ENCODE measurements around the gene CFAP97D1. TPM values are rescaled to one million over a fixed set of nuclear protein-coding genes. Genes with fewer than 3 reads are reported as not detected.
"Not testable (repeated sequence)": the region's sequence is repeated elsewhere in the genome, so short reads cannot be mapped to it uniquely, and the experiment has no call there.

CFAP97D1 gene
- total RNA-seq, 1 experiment from 2014 or later, result not detected

DNA sequence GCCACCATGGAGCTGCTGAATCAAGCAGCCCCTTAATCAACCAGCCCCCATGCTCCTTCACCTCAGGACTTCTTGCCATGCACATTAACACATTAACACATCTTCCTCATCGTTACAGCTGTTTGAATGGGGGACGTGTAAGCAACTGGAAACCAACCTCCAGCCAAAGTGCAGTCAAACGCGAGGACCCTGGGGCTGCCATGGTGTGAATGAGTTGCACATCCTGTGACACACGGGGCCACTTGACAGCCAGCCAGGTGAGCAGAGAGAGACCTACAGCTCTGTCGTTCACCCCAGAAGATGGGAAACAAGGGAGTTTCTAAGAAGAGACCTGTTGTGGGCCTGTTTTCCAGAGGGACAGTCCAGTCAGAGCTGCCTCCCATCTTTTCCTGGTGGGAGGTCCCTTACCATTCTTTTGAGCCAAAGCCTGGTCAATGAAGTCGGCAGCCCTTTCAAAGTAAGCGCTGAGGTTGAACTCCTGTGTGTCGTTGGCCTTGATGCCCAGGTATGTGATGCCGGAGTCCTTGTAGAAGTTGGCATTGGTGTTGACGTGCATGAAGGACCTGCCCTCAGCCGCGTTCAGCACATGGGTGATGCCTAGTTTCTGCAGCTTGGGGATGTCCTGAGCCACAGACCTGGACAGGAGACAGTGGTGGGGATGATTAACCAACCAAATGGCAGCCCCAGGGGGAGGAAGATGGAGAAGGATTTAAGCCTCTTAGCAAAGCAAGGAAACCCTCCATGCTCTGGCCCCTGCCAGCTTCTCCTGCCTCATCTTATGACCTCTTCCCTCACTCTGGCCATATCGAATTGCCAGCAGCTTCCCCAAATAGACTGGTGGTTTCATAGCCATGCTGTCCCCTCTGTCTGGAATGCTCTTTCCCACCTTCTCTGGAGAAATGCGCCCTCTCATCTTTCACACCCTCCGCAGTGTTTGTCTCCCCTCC lies 5.7 kb upstream of the CFAP97D1 start:
- DNase-seq, result no peak
- Histone ChIP-seq H3K36me3 (peaks cover 24% of the 10 kb centered on the region), H3K9me3 (replicated peaks) (no peaks in the 10 kb centered on the region), H3K4me3 (no peak overlapping the region), H3K4me1 (0 out of 2 replicates have a peak, but pooled peaks cover 4% of the 10 kb centered on the region), H3K27me3 (no peaks in the 10 kb centered on the region), H3K27ac (no peak overlapping the region)

GRCh38 chr17:43778337-43779144 lies 1.7 kb upstream of the CFAP97D1 start, which contains the start of gene DUSP3:
TSS of gene DUSP3 (minus strand) at chr17:43778977. CDS start at chr17:43778924, 53 bp downstream.
- Histone ChIP-seq H3K27me3 (no peaks in the 10 kb centered on the region), H3K36me3 (peaks cover 8% of the 10 kb centered on the region), H3K9me3 (replicated peaks) (peaks cover 1% of the 10 kb centered on the region; the same call in 1 of the 2 replicates), H3K4me1 (0 out of 2 replicates have a peak, but pooled peaks cover 5% of the 10 kb centered on the region), H3K27ac (peak within 1 kb of the TSS; percentile 89), H3K4me3 (peak within 1 kb of the TSS; percentile 93)
- peak; percentile 90 to 94 for DNase-seq

DNA sequence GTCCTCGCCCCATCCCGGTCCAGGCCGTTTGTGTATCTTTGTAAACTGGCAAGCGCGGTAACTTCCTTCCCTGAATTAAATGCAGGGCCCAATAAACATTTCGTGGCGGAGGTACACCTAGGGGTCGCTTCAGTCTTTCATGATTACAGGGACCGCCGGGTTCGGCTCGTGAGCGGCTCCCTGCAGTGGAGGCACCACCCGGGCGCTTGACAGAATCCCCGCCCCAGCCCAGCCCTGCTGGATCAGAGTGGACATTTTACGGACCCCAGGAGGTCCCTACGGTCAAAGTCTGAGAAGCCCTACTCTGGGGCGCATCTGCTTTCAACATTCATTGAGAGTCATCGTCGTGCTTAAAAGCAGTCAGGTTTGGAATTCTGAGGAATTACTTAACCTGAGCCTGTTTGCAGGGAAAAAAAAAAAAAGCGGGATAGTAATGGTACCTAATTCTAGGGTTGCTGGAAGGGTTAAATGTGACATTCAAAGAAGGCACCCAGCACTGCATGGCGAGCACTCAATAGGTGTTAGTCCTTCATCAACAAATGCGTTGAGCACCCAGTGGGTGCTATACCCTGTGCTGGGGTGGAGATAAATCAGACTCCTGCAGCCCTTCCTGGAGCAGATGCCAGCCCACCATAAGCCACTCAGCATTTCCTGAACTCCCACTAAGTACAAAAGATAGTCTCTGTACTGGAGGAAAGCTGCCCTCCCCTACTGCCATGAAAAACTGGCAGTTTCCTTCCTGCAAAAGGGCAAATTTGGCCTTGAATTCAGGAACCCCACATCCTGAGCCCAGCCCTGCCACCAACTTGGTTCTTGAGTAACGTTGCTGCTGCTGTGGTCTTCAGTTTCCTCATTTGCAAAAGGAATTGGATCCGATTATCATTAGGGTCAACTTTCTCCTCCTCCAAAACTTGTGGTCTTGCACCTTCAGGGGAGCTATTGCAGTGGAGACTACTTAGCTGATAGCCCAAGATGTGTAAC lies 800 bp upstream of the CFAP97D1 start:
- no peaks in the 10 kb centered on the region for H3K27me3 ChIP-seq
- peaks cover 8% of the 10 kb centered on the region; the same call in 1 of the 2 replicates for H3K9me3 ChIP-seq (replicated peaks)
- peak; percentile 27 to 55 for DNase-seq
- peaks cover 5% of the 10 kb centered on the region for H3K36me3 ChIP-seq
- 0 out of 2 replicates have a peak, but pooled peaks cover 5% of the 10 kb centered on the region for H3K4me1 ChIP-seq
- H3K27ac ChIP-seq, result no peak overlapping the region
- H3K4me3 ChIP-seq, result peak overlapping the region; percentile 93

DNA sequence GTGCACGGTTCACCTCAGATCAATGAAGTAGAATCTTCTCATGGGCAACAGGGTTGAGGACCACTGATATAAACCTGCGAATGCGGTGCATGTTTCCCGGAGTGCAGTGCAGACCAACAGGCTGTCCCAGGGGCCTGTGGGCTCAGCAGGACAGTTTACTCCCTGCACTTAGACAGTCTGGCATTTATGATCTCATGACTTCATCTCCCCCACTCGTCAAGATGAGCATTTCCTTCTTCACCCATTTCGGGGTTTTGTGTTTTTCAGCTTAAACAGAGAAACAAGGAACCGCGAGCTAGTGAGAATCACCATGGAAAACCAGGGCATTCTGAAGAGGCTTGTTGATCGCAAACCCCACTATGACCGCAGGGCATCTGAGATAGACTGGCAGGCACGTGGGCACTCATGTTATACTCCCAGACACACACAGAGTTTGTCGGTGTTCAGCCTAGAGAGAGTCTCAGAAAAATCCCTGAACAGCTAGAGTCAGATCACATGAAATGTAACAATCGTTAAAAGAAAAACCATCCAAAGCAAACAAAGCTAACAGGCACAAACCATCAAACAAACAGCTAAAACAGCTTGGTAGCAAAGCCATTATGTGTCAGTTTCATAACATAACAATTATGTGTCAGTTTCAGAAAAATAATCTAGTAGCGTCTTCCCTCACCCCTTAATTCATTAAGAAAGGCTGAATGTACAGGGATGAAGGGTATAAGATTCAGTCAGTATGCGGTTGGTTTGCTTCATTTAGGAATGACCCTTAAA lies 2.9 kb downstream of the CFAP97D1 start:
- Histone ChIP-seq H3K27me3 (no peaks in the 10 kb centered on the region), H3K4me3 (no peak overlapping the region), H3K9me3 (replicated peaks) (peaks cover 8% of the 10 kb centered on the region; the same call in 1 of the 2 replicates), H3K27ac (no peak overlapping the region), H3K36me3 (no peaks in the 10 kb centered on the region), H3K4me1 (0 out of 2 replicates have a peak, but pooled peaks cover 2% of the 10 kb centered on the region)
- no peak for DNase-seq

GRCh38 chr17:43784068-43784467 lies 3.8 kb downstream of the CFAP97D1 start:
- Histone ChIP-seq H3K4me1 (0 out of 2 replicates have a peak, but pooled peaks cover 2% of the 10 kb centered on the region), H3K4me3 (no peak overlapping the region), H3K27ac (no peak overlapping the region), H3K36me3 (no peaks in the 10 kb centered on the region), H3K9me3 (replicated peaks) (peaks cover 8% of the 10 kb centered on the region; the same call in 1 of the 2 replicates), H3K27me3 (no peaks in the 10 kb centered on the region)
- no peak for DNase-seq

DNA sequence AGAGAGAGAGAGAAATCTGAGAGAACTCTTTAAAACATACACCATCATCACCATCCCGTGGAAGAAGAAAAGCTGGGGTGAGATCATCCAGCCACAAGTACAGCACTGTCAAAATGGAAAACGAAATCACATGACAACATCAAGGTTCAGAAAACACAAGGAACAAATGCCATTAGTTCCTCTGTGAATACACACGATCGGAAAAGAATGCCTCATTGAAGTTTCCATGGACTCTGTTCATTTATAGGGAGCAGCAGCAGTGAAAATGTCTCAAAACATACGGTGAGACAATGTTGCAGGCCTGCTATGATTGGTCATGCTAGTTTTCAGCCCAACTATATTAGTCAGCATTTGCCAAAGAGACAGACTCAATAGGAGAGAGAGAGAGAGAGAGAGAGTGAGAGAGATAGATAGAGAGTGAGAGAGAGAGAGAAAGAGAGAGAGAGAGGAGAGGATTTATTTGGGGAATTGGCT lies 4.4 kb downstream of the CFAP97D1 start:
- H3K27me3 ChIP-seq, result no peaks in the 10 kb centered on the region
- no peak overlapping the region for H3K4me3 ChIP-seq
- H3K36me3 ChIP-seq, result no peaks in the 10 kb centered on the region
- 0 out of 2 replicates have a peak, but pooled peaks cover under 1% of the 10 kb centered on the region for H3K4me1 ChIP-seq
- no peak for DNase-seq
- no peak overlapping the region for H3K27ac ChIP-seq
- H3K9me3 ChIP-seq (replicated peaks), result peaks cover 11% of the 10 kb centered on the region

GRCh38 chr17:43787728-43788127 lies 7.5 kb downstream of the CFAP97D1 start:
- Histone ChIP-seq H3K4me1 (peaks cover 9% of the 10 kb centered on the region), H3K36me3 (no peaks in the 10 kb centered on the region), H3K9me3 (replicated peaks) (peaks cover 12% of the 10 kb centered on the region), H3K4me3 (no peak overlapping the region), H3K27me3 (no peaks in the 10 kb centered on the region), H3K27ac (no peak overlapping the region)
- no peak for DNase-seq

DNA sequence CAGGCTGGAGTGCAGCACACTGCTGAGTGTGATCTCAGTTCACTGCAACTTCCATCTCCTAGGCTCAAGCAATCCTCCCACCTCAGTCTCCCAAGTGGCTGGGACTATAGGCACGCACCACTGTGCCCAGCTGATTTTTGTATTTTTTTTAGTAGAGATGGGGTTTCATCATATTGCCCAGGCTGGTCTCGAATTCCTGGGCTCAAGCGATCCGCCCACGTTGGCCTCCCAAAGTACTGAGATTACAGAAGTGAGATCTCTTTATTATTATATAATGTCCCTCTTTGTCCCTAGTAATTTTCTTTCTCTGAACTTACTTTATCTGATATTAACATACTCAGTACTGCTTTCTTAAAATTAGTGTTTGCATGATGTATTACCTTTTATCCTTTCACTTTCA lies 8.3 kb downstream of the CFAP97D1 start:
- Histone ChIP-seq H3K27me3 (no peaks in the 10 kb centered on the region), H3K4me1 (peaks cover 9% of the 10 kb centered on the region), H3K4me3 (no peak overlapping the region), H3K36me3 (no peaks in the 10 kb centered on the region), H3K9me3 (replicated peaks) (peaks cover 15% of the 10 kb centered on the region), H3K27ac (no peak overlapping the region)
- no peak for DNase-seq

DNA sequence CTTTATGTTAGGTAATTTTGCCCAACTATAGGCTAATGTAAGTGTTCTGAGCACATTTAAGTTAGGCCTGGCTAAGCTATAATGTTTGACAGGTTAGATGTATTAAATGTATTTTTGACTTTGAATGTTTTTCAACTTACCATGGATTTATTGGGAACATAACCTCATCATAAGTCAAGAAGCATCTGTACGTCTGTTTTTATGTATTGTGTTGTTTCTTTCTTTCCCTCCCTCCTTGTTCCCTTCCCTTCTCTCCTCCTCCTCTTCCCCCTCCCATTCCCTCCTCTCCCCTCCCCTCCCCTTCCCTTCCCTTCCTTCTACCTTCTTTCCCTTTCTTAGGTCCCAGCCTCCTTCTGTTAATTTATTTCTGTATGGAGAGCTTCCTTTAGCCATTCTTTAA lies 9.2 kb downstream of the CFAP97D1 start:
- Histone ChIP-seq H3K9me3 (replicated peaks) (peaks cover 9% of the 10 kb centered on the region), H3K4me3 (no peak overlapping the region), H3K4me1 (peaks cover 9% of the 10 kb centered on the region), H3K36me3 (no peaks in the 10 kb centered on the region), H3K27ac (no peak overlapping the region), H3K27me3 (no peaks in the 10 kb centered on the region)
- no peak for DNase-seq

- H3K27me3 ChIP-seq, result no peaks in the 10 kb centered on the region
- no peaks in the 10 kb centered on the region for H3K36me3 ChIP-seq
- H3K27ac ChIP-seq, result no peak overlapping the region
- H3K4me3 ChIP-seq, result no peak overlapping the region
- peaks cover 9% of the 10 kb centered on the region for H3K4me1 ChIP-seq
- DNase-seq, result no peak
- peaks cover 9% of the 10 kb centered on the region for H3K9me3 ChIP-seq (replicated peaks)
Measured at GRCh38 chr17:43790311-43790940, 10.2 kb downstream of the CFAP97D1 start.

GRCh38 chr17:43791589-43791988 lies 11.4 kb downstream of the CFAP97D1 start:
- peak; percentile 61 to 88 for DNase-seq
- Histone ChIP-seq H3K9me3 (replicated peaks) (peaks cover 9% of the 10 kb centered on the region), H3K36me3 (no peaks in the 10 kb centered on the region), H3K4me3 (peak overlapping the region; percentile 36), H3K4me1 (peaks cover 9% of the 10 kb centered on the region), H3K27ac (peak overlapping the region; percentile 5; the same call in 1 of the 2 replicates), H3K27me3 (no peaks in the 10 kb centered on the region)

DNA sequence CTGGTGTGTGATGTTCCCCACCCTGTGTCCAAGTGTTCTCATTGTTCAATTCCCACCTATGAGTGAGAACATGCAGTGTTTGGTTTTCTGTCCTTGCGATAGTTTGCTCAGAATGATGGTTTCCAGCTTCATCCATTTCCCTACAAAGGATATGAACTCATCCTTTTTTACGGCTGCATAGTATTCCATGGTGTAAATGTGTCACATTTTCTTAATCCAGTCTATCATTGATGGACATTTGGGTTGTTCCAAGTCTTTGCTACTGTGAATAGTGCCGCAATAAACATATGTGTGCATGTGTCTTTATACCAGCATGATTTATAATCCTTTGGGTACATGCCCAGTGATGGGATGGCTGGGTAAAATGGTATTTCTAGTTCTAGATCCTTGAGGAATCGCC lies 12.4 kb downstream of the CFAP97D1 start:
- H3K4me3 ChIP-seq; H3K36me3 ChIP-seq; H3K27ac ChIP-seq; H3K4me1 ChIP-seq; DNase-seq; H3K27me3 ChIP-seq; H3K9me3 ChIP-seq (replicated peaks): not testable (repeated sequence)

DNA sequence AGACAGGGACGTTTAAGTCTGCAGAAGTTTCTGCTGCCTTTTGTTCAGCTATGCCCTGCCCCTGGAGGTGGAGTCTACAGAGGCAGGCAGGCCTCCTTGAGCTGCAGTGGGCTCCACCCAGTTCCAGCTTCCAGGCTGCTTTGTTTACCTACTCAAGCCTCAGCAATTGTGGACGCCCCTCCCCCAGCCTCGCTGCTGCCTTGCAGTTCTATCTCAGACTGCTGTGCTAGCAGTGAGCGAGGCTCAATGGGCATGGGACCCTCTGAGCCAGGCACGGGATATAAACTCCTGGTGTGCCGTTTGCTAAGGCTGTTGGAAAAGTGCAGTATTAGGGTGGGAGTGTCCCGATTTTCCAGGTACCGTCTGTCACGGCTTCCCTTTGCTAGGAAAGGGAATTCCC lies 17.8 kb downstream of the CFAP97D1 start:
- not testable (repeated sequence) for H3K27me3 ChIP-seq; H3K27ac ChIP-seq; H3K9me3 ChIP-seq (replicated peaks)

More for the DNA sequence above, 17.8 kb downstream of the CFAP97D1 start:
- not testable (repeated sequence) for DNase-seq, H3K36me3 ChIP-seq, H3K4me1 ChIP-seq, H3K4me3 ChIP-seq
